HG02678 (cell line): Measurements from ENCODE around the gene NR5A2.

Experiments
- ATAC-seq: cut with Tn5 transposase; IDR thresholded peaks from one replicate; pipeline ENCODE4 v1.9.1; 2021; ENCODE audit warnings: mild to moderate bottlenecking, moderate library complexity; ENCODE audit not compliant: unreplicated experiment

The NR5A2 gene

DNA sequence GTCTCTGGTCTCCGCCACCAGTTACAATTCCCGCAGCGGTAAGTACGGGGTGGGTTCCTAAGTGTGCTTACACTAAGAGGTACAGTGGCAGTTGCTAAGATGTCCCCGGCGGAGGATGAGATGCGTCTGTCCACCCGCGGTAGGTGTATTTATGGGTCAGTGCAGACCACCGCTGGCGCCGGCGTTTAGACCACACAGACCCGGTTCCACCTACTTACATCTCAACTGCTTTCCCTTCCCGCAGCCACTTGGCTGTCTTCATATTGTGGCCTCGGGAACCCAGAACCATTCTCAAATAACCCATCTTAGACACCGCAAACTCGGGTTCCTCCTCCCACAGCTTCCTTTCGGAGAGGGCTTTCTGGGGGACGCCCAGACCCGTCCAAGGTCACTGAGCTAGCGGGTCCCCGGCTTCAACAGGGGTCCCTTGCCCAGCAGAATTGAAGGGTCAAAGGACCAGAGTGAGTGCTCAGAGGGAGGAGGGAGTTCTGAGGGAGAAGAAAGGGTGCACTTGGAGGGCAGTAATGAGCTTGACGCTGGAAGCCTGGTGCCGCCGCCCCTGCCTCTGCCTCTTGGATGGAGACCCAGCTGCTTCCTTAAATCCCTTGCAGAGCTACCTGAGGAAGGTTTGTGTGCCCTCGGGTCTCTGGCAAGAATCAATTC, 8.6 kb downstream of the NR5A2 start:
- no peak for ATAC-seq

DNA sequence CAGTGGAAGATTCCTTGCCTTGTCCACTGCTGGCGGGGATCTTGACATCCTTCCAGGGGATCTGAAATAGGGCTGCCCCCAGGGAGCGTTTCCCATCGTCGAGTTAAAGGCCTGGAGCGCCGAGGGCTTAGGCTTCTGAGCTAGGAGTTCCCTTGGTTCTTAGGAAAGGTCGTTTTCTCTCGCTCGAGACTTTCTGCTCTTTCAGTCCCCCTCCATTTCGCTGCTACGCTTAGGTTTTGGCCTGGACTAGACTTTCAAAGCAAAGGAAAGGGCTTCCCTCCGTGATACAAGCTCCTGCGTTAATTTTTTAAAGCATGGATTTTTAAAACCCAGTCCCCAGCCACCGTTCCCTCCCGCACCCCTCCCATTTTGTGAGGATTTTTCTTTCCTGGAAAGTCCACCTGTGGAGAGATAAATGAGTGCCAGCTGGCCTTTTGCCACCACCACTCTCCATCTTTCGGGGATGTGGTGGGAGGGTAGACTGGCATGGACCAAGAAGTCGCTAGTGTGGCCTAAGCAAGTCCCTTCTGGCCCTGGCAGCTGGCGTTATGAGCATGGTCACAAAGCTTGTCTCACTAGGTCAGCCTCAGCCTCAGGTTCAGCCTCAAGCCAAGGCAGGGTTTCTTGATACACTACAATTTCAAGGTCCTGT, 9.2 kb downstream of the NR5A2 start:
- no peak for ATAC-seq

DNA sequence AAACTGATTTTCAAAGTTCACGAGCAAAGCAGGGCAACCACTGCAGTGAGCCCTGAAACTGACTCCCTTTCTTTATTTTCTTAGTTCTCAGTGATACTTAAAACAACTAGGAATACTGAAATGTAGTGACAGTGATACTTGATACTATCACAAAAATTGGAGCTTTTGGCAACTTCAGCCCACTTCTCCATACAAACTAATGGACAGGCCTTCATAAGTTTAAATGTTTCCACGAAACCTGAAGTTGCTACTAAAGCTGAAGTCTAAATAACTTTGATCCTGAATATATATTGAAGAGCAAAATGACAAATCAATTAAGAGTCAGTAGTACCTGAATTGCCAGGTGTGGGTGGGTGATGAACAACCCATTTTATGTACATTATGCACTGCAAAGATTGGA, 10.0 kb downstream of the NR5A2 start:
- ATAC-seq: no peak

DNA sequence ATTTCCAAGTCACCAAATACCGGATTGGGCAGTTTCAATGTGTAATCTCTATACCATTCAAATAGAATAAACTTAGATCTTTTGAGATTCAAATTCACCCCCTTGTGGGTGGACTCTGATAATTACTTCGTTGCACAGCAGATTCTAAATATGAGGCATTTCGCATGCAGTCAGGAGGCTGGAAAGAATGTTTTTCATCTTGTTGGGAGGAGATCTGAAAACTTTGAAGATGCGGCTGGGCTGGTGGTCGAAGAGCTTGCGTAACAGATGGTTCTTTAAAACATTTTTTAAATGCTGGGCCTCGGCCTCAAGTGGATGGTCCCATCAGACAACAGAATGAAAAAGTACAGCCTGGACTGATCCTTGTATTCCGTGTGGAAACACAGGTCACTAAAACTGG, 10.4 kb downstream of the NR5A2 start:
- no peak for ATAC-seq

- ATAC-seq: no peak
Measured at GRCh38 chr1:200038325-200038980, 10.9 kb downstream of the NR5A2 start.

GRCh38 chr1:200038981-200039848, 11.7 kb downstream of the NR5A2 start:
- ATAC-seq: no peak

DNA sequence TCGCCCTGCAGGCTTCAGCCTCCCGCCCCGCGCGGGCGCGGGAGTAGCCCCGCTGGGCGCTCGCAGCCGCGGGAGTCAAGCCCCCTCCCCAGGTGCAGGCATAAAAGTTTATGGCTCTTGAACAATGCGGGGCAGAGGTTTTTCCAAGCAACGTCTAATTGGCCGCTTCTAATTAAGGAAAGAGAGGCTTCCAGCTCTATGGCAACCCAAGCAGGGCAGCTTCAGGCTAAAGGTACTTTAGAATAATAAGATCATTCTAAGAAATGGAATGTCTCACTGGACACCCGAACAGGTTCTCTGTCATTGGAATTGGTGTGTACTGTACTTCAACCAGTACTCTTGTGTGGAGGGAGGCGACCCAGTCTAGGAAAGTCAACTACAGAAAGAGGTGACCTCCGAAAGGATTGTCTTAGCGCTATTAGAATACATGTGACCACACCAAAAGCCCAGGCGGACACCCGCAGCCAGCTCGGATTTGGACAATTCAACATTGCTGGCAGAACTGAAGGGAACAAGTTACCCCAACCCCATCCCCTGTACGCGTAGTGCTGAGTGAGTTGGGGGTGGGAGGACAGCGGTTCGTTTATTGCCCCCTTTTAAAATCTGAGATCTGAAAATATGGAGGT, 12.5 kb downstream of the NR5A2 start:
- no peak for ATAC-seq

DNA sequence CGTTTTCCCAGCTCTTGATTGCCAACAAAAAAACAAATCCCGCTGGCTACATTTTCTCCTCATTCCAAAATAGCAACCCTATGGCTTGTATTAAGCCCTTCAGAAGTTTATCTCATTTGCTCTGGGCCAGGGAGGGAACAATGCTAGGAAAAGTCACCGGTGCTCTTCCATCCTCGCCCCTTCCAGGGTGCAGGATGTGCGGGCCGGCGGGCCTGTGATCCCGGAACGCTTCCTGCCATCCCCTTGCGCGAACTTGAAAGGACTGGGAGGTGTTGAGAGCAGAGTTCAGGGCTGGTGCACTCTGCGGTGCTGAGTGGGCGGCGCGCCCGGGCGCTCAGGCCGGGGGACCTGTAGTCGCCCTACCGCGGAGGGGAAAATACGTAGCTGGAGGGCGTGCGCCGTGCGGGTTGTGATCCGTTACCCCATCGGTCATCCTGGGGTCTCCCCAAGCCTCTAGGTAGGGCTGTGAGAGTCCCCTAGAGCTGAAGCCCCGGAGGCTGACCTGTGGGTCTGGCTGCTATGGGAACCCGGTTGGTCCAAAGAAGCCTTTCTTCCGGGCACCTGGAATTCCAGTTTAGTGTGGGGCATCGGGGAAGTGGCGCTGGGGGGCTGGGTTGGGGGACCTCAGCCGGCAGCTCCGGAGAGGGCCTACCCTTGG, 13.1 kb downstream of the NR5A2 start:
- ATAC-seq: no peak

- ATAC-seq: no peak
Measured at GRCh38 chr1:200041337-200042118, 14.0 kb downstream of the NR5A2 start.

DNA sequence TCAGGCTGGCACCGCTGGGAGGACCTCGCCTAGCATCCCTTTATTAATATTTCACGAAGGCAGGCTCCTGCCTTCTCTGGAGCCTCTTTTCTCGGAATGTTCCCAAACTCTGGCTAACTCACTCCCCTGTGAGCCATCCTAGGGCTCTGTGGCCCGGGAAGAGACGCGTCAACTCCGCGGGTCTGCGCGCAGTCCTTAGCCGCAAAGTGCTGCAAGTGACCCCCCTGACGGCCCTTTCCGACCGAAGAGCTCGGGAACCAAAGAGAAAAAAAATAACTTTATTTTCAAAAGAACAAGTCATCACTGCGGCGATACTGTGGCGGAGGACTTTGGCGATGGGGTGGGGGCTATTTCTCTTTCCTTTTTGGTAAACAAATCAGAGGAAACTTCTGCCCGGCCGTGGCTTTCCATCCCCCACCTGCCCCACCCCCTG, 14.6 kb downstream of the NR5A2 start:
- no peak for ATAC-seq

- ATAC-seq: no peak
Measured at GRCh38 chr1:200042552-200043335, 15.2 kb downstream of the NR5A2 start.

GRCh38 chr1:200043336-200043668, 15.8 kb downstream of the NR5A2 start:
- ATAC-seq: no peak

GRCh38 chr1:200046115-200046514, 18.6 kb downstream of the NR5A2 start:
- ATAC-seq: no peak

GRCh38 chr1:200048244-200048643, 20.7 kb downstream of the NR5A2 start:
- ATAC-seq: no peak

DNA sequence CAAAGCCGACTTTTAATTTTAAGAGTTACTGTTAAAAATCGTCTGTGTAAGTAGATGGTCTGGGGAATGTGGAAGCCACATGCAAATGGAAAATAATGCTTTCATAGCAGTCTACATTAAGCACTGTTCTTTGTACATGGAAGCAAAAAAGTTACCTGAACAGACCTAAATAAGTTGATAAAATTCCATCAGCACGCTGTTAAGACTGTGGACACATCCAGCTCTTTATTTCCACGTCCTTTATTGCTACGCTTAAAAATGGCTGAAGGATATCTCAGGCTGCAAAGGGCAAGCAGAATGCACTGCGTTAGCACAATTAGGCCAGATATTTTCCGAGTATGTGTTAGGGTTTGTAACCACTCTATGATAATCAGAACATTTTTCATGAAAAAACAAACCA, 22.3 kb downstream of the NR5A2 start:
- no peak for ATAC-seq

DNA sequence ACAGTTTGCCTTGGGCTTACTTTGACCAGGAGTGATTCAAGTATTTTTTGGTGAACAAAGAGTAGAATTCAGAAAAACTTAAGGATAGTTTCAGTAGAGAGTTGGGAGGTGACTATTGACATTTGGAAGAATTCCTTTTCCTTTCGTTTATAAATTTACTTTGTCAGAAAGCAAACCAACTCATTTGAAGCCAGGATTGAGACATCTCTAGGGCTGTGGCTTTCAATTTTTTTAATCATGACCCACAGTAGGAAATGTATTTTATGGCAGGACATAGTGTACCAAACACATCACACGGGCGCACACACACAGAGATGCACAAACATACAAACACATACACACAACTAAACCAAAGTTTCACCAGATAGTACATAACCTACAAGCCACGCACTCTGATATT, 24.1 kb downstream of the NR5A2 start:
- no peak for ATAC-seq

DNA sequence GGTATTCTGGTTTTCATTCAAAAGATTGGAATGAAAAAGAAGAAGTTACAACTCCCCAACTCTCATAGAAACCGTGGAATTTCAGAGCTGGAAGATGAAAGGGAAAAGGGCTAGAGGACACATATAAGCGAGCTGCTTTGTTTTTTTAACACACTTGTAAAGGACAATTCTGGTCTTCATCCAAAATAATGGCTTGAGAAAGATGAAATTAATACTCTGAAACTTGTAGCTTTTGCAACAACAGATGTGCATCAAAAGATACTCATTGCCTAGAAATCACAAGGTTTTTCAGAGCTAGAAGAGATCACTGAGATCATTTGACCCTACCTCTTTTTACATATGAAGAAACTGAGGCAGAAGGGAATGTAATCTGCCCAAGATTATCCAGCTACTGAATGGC, 25.6 kb downstream of the NR5A2 start:
- ATAC-seq: no peak

DNA sequence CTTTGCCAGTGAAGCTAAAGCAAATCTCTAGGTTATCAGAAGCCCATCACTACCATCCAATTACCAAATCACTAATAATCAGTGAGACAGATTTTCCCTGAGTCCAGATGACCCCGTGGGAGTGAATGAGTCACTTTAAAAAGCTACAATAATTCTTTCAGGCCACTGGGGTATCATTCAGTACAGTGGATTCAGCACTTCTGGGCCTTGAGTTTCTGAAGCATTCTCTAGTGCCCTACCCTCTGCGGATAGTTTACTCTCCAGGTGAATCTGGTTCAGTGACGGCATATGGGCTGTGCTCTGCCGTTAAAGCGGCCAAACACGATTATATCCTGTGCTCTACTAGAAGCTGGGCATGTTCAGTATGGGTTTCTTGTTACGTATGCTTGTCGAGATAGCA, 26.1 kb downstream of the NR5A2 start:
- ATAC-seq: no peak

- no peak for ATAC-seq
Measured at GRCh38 chr1:200058341-200058740, 30.8 kb downstream of the NR5A2 start.
